Endodermal cell (in vitro differentiated cells): ENCODE data around the gene CYB5D1. TPM values are rescaled to one million over a fixed set of nuclear protein-coding genes. Genes with fewer than 3 reads are reported as not detected.

Experiments
- DNase-seq: peaks from one replicate; pipeline ENCODE4 v3.0.0-alpha.2; 2017
- H3K27ac ChIP-seq: 2 replicates; pipeline ENCODE4 v1.5.1; 2013; ENCODE audit warnings: mild to moderate bottlenecking, low read depth, low read length, moderate library complexity
- H3K27me3 ChIP-seq: 2 replicates; pipeline ENCODE4 v1.6.1; 2013; ENCODE audit warnings: mild to moderate bottlenecking, low read length, moderate library complexity; ENCODE audit not compliant: insufficient read depth, control insufficient read depth, poor library complexity, severe bottlenecking
- H3K36me3 ChIP-seq: 2 replicates; pipeline ENCODE4 v1.7.0; 2013; ENCODE audit warnings: mild to moderate bottlenecking, low read length, moderate library complexity; ENCODE audit not compliant: control insufficient read depth, insufficient read depth
- H3K4me1 ChIP-seq: one replicate; pipeline ENCODE4 v1.7.0; 2013; ENCODE audit warnings: low read length; ENCODE audit not compliant: control insufficient read depth, insufficient read depth
- H3K4me3 ChIP-seq: 2 replicates; pipeline ENCODE4 v1.5.1; 2013; ENCODE audit warnings: mild to moderate bottlenecking, low read length, moderate library complexity
- H3K9ac ChIP-seq: 2 replicates; pipeline ENCODE4 v1.6.1; 2013; ENCODE audit warnings: mild to moderate bottlenecking, low read length, moderate library complexity; ENCODE audit not compliant: poor library complexity, severe bottlenecking; ENCODE audit errors: extremely low read depth
- H3K9me3 ChIP-seq: 2 replicates; pipeline ENCODE4 v1.6.1; 2013; ENCODE audit warnings: mild to moderate bottlenecking, low read length, moderate library complexity; ENCODE audit not compliant: control insufficient read depth
- H3K27ac Mint-ChIP-seq: 2 replicates; pipeline ENCODE4 v1.8.0; 2020; ENCODE audit warnings: mixed read lengths
- H3K27me3 Mint-ChIP-seq: 2 replicates; pipeline ENCODE4 v1.8.0; 2021; ENCODE audit warnings: mild to moderate bottlenecking, mixed read lengths; ENCODE audit not compliant: insufficient read depth
- H3K36me3 Mint-ChIP-seq: 2 replicates; pipeline ENCODE4 v1.8.0; 2020; ENCODE audit warnings: low read depth, mixed read lengths
- H3K4me1 Mint-ChIP-seq: 2 replicates; pipeline ENCODE4 v1.8.0; 2020; ENCODE audit warnings: mixed read lengths
- H3K4me3 Mint-ChIP-seq: 2 replicates; pipeline ENCODE4 v1.8.0; 2020; ENCODE audit warnings: mild to moderate bottlenecking, moderate library complexity, mixed read lengths
- H3K9me3 Mint-ChIP-seq: 2 replicates; pipeline ENCODE4 v1.8.0; 2020; ENCODE audit warnings: mild to moderate bottlenecking, mixed read lengths
- WGBS, 2 experiments: methylation state at CpG; one replicate each; pipeline versions ENCODE4 v1.1.5 to v1.1.7; 2013; ENCODE audit warnings: missing lambda C conversion rate in 2 of 2, mixed read lengths in 1 of 2; ENCODE audit not compliant: insufficient coverage in 1 of 2, insufficient read length in 1 of 2; 5-methylcytosine and 5-hydroxymethylcytosine counted together
- total RNA-seq, 2 donors: library from RNA; stranded (reverse); fragmentation: NEBNext Ultra II Directional in 1 of 2; extraction: Animal tissue kit (Norgen Biotek cat#: 25700) in 1 of 2; gene quantifications; 2 replicates in 1 of 2; 3 replicates in 1 of 2; pipeline ENCODE4 v1.2.1, GENCODE V29; 2021
- TF ChIP-seq, protein P1 (sequence below): fragments of 200-600 bp; sonication (generic); conservative IDR thresholded peaks from 2 replicates; pipeline ENCODE4 v1.5.0; 2021; ENCODE audit warnings: antibody characterized with exemption, mild to moderate bottlenecking

Gene CYB5D1
- total RNA-seq, 2 donors from 2014 or later: 10.6 to 12.9 TPM

GRCh38 chr17:7852919-7853690, 4.7 kb upstream of the CYB5D1 start:
- Histone ChIP-seq H3K36me3 (peaks cover 41% of the 10 kb centered on the region), H3K9me3 (no peaks in the 10 kb centered on the region), H3K4me1 (no peaks in the 10 kb centered on the region), H3K27ac (no peak overlapping the region), H3K4me3 (no peak overlapping the region), H3K9ac (no peak overlapping the region), H3K27me3 (no peaks in the 10 kb centered on the region)
- H3K4me3 Mint-ChIP-seq: no peak overlapping the region
- H3K27ac Mint-ChIP-seq: no peak overlapping the region
- peaks cover 36% of the 10 kb centered on the region for H3K27me3 Mint-ChIP-seq
- H3K4me1 Mint-ChIP-seq: peaks cover 14% of the 10 kb centered on the region
- H3K9me3 Mint-ChIP-seq: no peaks in the 10 kb centered on the region
- peak; percentile 81 for DNase-seq
- peaks cover 40% of the 10 kb centered on the region for H3K36me3 Mint-ChIP-seq
- WGBS, 2 experiments: 85 to 89% methylated on average over 23 to 49 of the region's 51 CpGs
- TF ChIP-seq, protein P1, sequence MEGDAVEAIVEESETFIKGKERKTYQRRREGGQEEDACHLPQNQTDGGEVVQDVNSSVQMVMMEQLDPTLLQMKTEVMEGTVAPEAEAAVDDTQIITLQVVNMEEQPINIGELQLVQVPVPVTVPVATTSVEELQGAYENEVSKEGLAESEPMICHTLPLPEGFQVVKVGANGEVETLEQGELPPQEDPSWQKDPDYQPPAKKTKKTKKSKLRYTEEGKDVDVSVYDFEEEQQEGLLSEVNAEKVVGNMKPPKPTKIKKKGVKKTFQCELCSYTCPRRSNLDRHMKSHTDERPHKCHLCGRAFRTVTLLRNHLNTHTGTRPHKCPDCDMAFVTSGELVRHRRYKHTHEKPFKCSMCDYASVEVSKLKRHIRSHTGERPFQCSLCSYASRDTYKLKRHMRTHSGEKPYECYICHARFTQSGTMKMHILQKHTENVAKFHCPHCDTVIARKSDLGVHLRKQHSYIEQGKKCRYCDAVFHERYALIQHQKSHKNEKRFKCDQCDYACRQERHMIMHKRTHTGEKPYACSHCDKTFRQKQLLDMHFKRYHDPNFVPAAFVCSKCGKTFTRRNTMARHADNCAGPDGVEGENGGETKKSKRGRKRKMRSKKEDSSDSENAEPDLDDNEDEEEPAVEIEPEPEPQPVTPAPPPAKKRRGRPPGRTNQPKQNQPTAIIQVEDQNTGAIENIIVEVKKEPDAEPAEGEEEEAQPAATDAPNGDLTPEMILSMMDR: no peak

GRCh38 chr17:7853691-7854038, 4.1 kb upstream of the CYB5D1 start:
- no peaks in the 10 kb centered on the region for H3K9me3 Mint-ChIP-seq
- DNase-seq: peak; percentile 81
- peaks cover 14% of the 10 kb centered on the region for H3K4me1 Mint-ChIP-seq
- H3K9ac ChIP-seq: no peak overlapping the region
- no peak overlapping the region for H3K27ac Mint-ChIP-seq
- H3K4me1 ChIP-seq: no peaks in the 10 kb centered on the region
- no peak overlapping the region for H3K4me3 Mint-ChIP-seq
- H3K27me3 ChIP-seq: no peaks in the 10 kb centered on the region
- H3K36me3 Mint-ChIP-seq: peaks cover 40% of the 10 kb centered on the region
- no peaks in the 10 kb centered on the region for H3K9me3 ChIP-seq
- 65 to 80% methylated on average over 17 to 21 of the region's 21 CpGs for WGBS, 2 experiments
- H3K27ac ChIP-seq: no peak overlapping the region
- H3K27me3 Mint-ChIP-seq: peaks cover 36% of the 10 kb centered on the region
- TF ChIP-seq, protein P1: no peak
- H3K36me3 ChIP-seq: peaks cover 41% of the 10 kb centered on the region
- H3K4me3 ChIP-seq: no peak overlapping the region

DNA sequence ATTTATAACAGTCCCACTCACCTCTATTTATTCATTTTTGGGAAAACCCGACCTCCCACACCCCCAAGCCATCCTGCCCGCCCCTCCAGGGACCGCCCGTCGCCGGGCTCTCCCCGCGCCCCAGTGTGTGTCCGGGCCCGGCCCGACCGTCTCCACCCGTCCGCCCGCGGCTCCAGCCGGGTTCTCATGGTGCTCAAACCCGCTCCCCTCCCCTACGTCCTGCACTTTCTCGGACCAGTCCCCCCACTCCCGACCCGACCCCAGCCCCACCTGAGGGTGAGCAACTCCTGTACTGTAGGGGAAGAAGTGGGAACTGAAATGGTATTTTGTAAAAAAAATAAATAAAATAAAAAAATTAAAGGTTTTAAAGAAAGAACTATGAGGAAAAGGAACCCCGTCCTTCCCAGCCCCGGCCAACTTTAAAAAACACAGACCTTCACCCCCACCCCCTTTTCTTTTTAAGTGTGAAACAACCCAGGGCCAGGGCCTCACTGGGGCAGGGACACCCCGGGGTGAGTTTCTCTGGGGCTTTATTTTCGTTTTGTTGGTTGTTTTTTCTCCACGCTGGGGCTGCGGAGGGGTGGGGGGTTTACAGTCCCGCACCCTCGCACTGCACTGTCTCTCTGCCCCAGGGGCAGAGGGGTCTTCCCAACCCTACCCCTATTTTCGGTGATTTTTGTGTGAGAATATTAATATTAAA, 3.6 kb upstream of the CYB5D1 start:
- no peak overlapping the region for H3K27ac ChIP-seq
- H3K36me3 ChIP-seq: peaks cover 42% of the 10 kb centered on the region
- H3K27me3 Mint-ChIP-seq: peaks cover 36% of the 10 kb centered on the region
- no peaks in the 10 kb centered on the region for H3K4me1 ChIP-seq
- peak overlapping the region; percentile 93 for H3K4me3 ChIP-seq
- H3K9me3 ChIP-seq: no peaks in the 10 kb centered on the region
- peaks cover 42% of the 10 kb centered on the region for H3K36me3 Mint-ChIP-seq
- no peaks in the 10 kb centered on the region for H3K27me3 ChIP-seq
- WGBS, 2 experiments: 63% methylated on average over 24 of the region's 31 CpGs; no CpG with 5 or more reads in 1 of the 2 experiments
- H3K4me3 Mint-ChIP-seq: no peak overlapping the region
- H3K9ac ChIP-seq: peak overlapping the region; percentile 52
- peaks cover 14% of the 10 kb centered on the region for H3K4me1 Mint-ChIP-seq
- TF ChIP-seq, protein P1: no peak
- DNase-seq: peak; percentile 68
- no peaks in the 10 kb centered on the region for H3K9me3 Mint-ChIP-seq
- peak overlapping the region; percentile 81 for H3K27ac Mint-ChIP-seq
